H1 (cell line): ENCODE data around the gene WFIKKN1. TPM values are rescaled to one million over a fixed set of nuclear protein-coding genes. Genes with fewer than 3 reads are reported as not detected.
A peak's percentile ranks its signal among the peaks of the same experiment; 100 is the strongest.

Experiments used
- CTCF ChIA-PET: fragments of 300-600 bp; sonication (Branson Sonifier 250); formaldehyde crosslinking; loops from one replicate; lab custom pipeline; 2021; ENCODE audit not compliant: partially characterized antibody; lab: Charles Lee
- POLR2A ChIA-PET: fragments of 300-600 bp; sonication (Branson Sonifier 250); formaldehyde crosslinking; loops from one replicate; lab custom pipeline; 2021; ENCODE audit warnings: inconsistent platforms; ENCODE audit not compliant: partially characterized antibody; lab: Charles Lee
- DNase-seq, 2 experiments: peaks; one replicate each; pipeline versions ENCODE4 v3.0.0 to v3.0.0-alpha.2; 2010 to 2022; ENCODE audit warnings: low spot score in 2 of 2, low read depth in 1 of 2, mixed read lengths in 1 of 2
- FAIRE-seq: peaks from 2 replicates; lab custom pipeline; 2011; peaks lifted over from hg19 to GRCh38; lab: Jason Lieb, UNC
- H2AFZ ChIP-seq: 2 replicates; pipeline ENCODE4 v1.8.1; 2012; ENCODE audit warnings: low read length, inconsistent platforms
- H2AK5ac ChIP-seq: 2 replicates; pipeline ENCODE4 v1.6.1; 2013; ENCODE audit warnings: low read depth, low read length
- H2BK120ac ChIP-seq: replicated peaks from 2 replicates; pipeline ENCODE3; 2013; ENCODE audit warnings: low read depth, low read length, inconsistent platforms
- H2BK12ac ChIP-seq: 2 replicates; pipeline ENCODE4 v1.6.1; 2013; ENCODE audit warnings: low read depth, low read length
- H2BK15ac ChIP-seq: 2 replicates; pipeline ENCODE4 v1.6.1; 2013; ENCODE audit warnings: low read length
- H2BK20ac ChIP-seq: 2 replicates; pipeline ENCODE4 v1.6.1; 2013; ENCODE audit warnings: low read length
- H2BK5ac ChIP-seq: 2 replicates; pipeline ENCODE4 v1.6.1; 2013; ENCODE audit warnings: low read depth, low read length
- H3K14ac ChIP-seq: 2 replicates; pipeline ENCODE4 v1.6.1; 2013; ENCODE audit warnings: inconsistent platforms; ENCODE audit not compliant: insufficient read length
- H3K18ac ChIP-seq: 2 replicates; pipeline ENCODE4 v1.6.1; 2013; ENCODE audit warnings: low read length; ENCODE audit errors: extremely low read depth
- H3K23ac ChIP-seq: 2 replicates; pipeline ENCODE4 v1.6.1; 2013; ENCODE audit warnings: inconsistent platforms; ENCODE audit not compliant: insufficient read length
- H3K23me2 ChIP-seq: 2 replicates; pipeline ENCODE4 v1.6.1; 2013; ENCODE audit warnings: low read depth, low read length
- H3K27ac ChIP-seq: 2 replicates; pipeline ENCODE4 v1.6.1; 2011; ENCODE audit warnings: low read depth, low read length, inconsistent platforms
- H3K27me3 ChIP-seq, 4 experiments: replicated peaks in 1 of 4; 1 replicate in 1 of 4; 2 replicates in 3 of 4; pipeline versions ENCODE4 v1.6.1 to v1.8.1; 2011 to 2013; ENCODE audit warnings: low read length in 3 of 4, mild to moderate bottlenecking in 3 of 4, inconsistent platforms in 2 of 4, mixed read lengths in 2 of 4, moderate library complexity in 1 of 4; ENCODE audit not compliant: control insufficient read depth in 3 of 4, insufficient read depth in 3 of 4; ENCODE audit errors: extremely low read depth in 1 of 4
- H3K36me3 ChIP-seq, 4 experiments: 2 replicates each; pipeline versions ENCODE4 v1.6.1 to v1.8.1; 2011 to 2013; ENCODE audit warnings: mild to moderate bottlenecking in 4 of 4, low read length in 3 of 4, moderate library complexity in 2 of 4, control low read depth in 1 of 4, inconsistent platforms in 1 of 4; ENCODE audit not compliant: insufficient read depth in 4 of 4, control insufficient read depth in 2 of 4
- H3K4ac ChIP-seq: replicated peaks from 2 replicates; pipeline ENCODE3; 2013; ENCODE audit warnings: low read length, low read depth, mixed read lengths, inconsistent platforms; ENCODE audit not compliant: insufficient read length
- H3K4me1 ChIP-seq, 4 experiments: replicated peaks in 1 of 4; 1 replicate in 1 of 4; 2 replicates in 3 of 4; pipeline versions ENCODE4 v1.6.1 to v1.8.1; 2011 to 2013; ENCODE audit warnings: low read length in 3 of 4, inconsistent platforms in 2 of 4, mixed read lengths in 1 of 4; ENCODE audit not compliant: insufficient read depth in 4 of 4, control insufficient read depth in 3 of 4
- H3K4me2 ChIP-seq, 2 experiments: 2 replicates each; pipeline versions ENCODE4 v1.6.1 to v1.8.1; 2011 to 2013; ENCODE audit warnings: low read depth in 2 of 2, low read length in 2 of 2, control low read depth in 1 of 2, inconsistent platforms in 1 of 2, mild to moderate bottlenecking in 1 of 2; ENCODE audit not compliant: insufficient read depth in 1 of 2
- H3K4me3 ChIP-seq, 4 experiments: fragments of 200-600, 300-600 bp in 1 of 4; sonication (generic), shearing (Covaris generic), sonication (Bioruptor Twin) in 1 of 4; 2 replicates each; pipeline versions ENCODE4 v1.5.1 to v1.8.1; 2011 to 2016; ENCODE audit warnings: low read length in 4 of 4, low read depth in 3 of 4, control low read depth in 2 of 4, inconsistent platforms in 2 of 4, mild to moderate bottlenecking in 2 of 4, mixed read lengths in 1 of 4, moderate library complexity in 1 of 4; ENCODE audit not compliant: insufficient read depth in 2 of 4; ENCODE audit errors: extremely low read depth in 1 of 4
- H3K56ac ChIP-seq: replicated peaks from 2 replicates; pipeline ENCODE3; 2013; ENCODE audit warnings: low read depth, mild to moderate bottlenecking, mixed read lengths, low read length, inconsistent platforms; ENCODE audit not compliant: insufficient read length
- H3K79me1 ChIP-seq: 2 replicates; pipeline ENCODE4 v1.6.1; 2013; ENCODE audit warnings: low read depth, low read length, control low read depth
- H3K79me2 ChIP-seq, 2 experiments: 2 replicates each; pipeline versions ENCODE4 v1.6.1 to v1.8.1; 2012 to 2013; ENCODE audit warnings: low read length in 2 of 2, mild to moderate bottlenecking in 2 of 2, inconsistent platforms in 1 of 2; ENCODE audit not compliant: insufficient read depth in 2 of 2, control insufficient read depth in 1 of 2
- H3K9ac ChIP-seq, 4 experiments: replicated peaks in 1 of 4; 1 replicate in 1 of 4; 2 replicates in 3 of 4; pipeline versions ENCODE4 v1.6.1 to v1.8.1; 2011 to 2013; ENCODE audit warnings: low read depth in 3 of 4, low read length in 3 of 4, control low read depth in 2 of 4, mild to moderate bottlenecking in 2 of 4, moderate library complexity in 2 of 4, inconsistent platforms in 1 of 4; ENCODE audit errors: extremely low read depth in 1 of 4
- H3K9me3 ChIP-seq, 2 experiments: 2 replicates each; pipeline versions ENCODE4 v1.6.1 to v1.8.1; 2012 to 2013; ENCODE audit warnings: mild to moderate bottlenecking in 2 of 2, moderate library complexity in 2 of 2, control low read depth in 1 of 2, inconsistent platforms in 1 of 2, low read depth in 1 of 2, low read length in 1 of 2, mixed read lengths in 1 of 2; ENCODE audit not compliant: insufficient read depth in 2 of 2
- H4K20me1 ChIP-seq, 2 experiments: replicated peaks in 1 of 2; 2 replicates each; pipeline versions ENCODE3 to v1.8.1; 2011 to 2013; ENCODE audit warnings: inconsistent platforms in 2 of 2, low read length in 2 of 2, mild to moderate bottlenecking in 1 of 2; ENCODE audit not compliant: insufficient read depth in 2 of 2, control insufficient read depth in 1 of 2
- H4K5ac ChIP-seq: 2 replicates; pipeline ENCODE4 v1.6.1; 2013; ENCODE audit warnings: low read length, low read depth, mixed read lengths, inconsistent platforms; ENCODE audit not compliant: insufficient read length
- H4K8ac ChIP-seq: 2 replicates; pipeline ENCODE4 v1.8.0; 2013; ENCODE audit warnings: mild to moderate bottlenecking, moderate library complexity, low read length, inconsistent platforms; ENCODE audit not compliant: insufficient read depth; ENCODE audit errors: extremely low read depth
- H4K91ac ChIP-seq: replicated peaks from 2 replicates; pipeline ENCODE3; 2013; ENCODE audit warnings: low read length, mixed read lengths, inconsistent platforms; ENCODE audit not compliant: insufficient read length
- SAP30 ChIP-seq: fragments of 300-600 bp; sonication (generic); IDR thresholded peaks from 2 replicates; pipeline ENCODE4 v1.7.1; 2012; ENCODE audit warnings: low read length, moderate library complexity, mild to moderate bottlenecking, inconsistent platforms; ENCODE audit not compliant: insufficient read depth, insufficient replicate concordance
- SIN3A ChIP-seq, 2 experiments: IDR thresholded peaks in 1 of 2; conservative IDR thresholded peaks in 1 of 2; 2 replicates each; pipeline ENCODE4 v1.6.1; 2011 to 2012; ENCODE audit warnings: low read length in 2 of 2, improper control_type of control experiment in 1 of 2, low read depth in 1 of 2, mild to moderate bottlenecking in 1 of 2
- WGBS, 2 experiments: shearing (Covaris generic) in 1 of 2; methylation state at CpG; one replicate each; pipeline versions ENCODE4 v1.1.6 to v1.1.7; 2013 to 2015; ENCODE audit warnings: low lambda C conversion rate in 2 of 2, mixed read lengths in 2 of 2, inconsistent platforms in 1 of 2, low coverage in 1 of 2, missing lambda C conversion rate in 1 of 2; ENCODE audit not compliant: insufficient replicate concordance in 2 of 2, insufficient coverage in 1 of 2, insufficient read length in 1 of 2; ENCODE audit errors: extremely low coverage in 1 of 2, missing lambda C conversion rate in 1 of 2; 5-methylcytosine and 5-hydroxymethylcytosine counted together
- polyA plus RNA-seq, 7 experiments: library from polyadenylated mRNA; depleted of rRNA in 3 of 7; stranded (reverse) in 5 of 7; unstranded in 2 of 7; fragments of >200 nt in 5 of 7; fragments of 200-250 nt in 2 of 7; gene quantifications; 1 replicate in 5 of 7; 2 replicates in 1 of 7; 4 replicates in 1 of 7; pipeline versions ENCODE4 v1.2.1 to v1.2.3, GENCODE V29; 2011 to 2013; ENCODE audit warnings: missing spikeins in 2 of 7, mixed read lengths in 2 of 7
- total RNA-seq: library from RNA; stranded (reverse); fragmentation: NEBNext Ultra II Directional; extraction: Animal tissue kit (Norgen Biotek cat#: 25700); gene quantifications from 2 replicates; pipeline ENCODE4 v1.2.1, GENCODE V29; 2021

WFIKKN1 gene
- total and polyA plus RNA-seq, 2 of the 8 experiments (the other 6 are each of a cell fraction or from before 2014, with no cell fraction given): 11.4 to 15.8 TPM

DNA sequence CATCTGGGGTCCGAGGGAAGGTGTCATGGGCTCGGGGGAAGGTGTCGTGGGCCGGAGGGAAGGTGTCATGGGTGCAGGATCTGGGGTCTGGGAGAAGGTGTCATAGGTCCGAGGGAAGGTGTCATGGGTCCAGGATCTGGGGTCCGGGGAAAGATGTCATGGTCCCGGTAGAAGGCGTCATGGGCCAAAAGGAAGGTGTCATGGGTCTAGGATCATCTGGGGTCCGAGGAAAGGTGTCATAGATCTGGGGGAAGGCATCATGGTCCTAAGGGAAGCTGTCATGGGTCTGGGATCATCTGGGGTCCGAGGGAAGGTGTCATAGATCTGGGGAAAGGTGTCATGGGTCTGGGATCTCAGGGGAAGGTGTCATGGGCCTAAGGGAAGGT, 40.0 kb upstream of the WFIKKN1 start:
- ChIA-PET POLR2A (interaction anchor here (0.7 to 1.3 kb wide), 6 partner anchors 9 to 1872 kb away, joined by 3 to 5 read pairs (median 4); partner anchors contain the start of genes METTL26 and WFIKKN1), CTCF (interaction anchor here (0.8 to 1.9 kb wide), 4 partner anchors 13 to 28 kb away, joined by 3 to 6 read pairs (median 4); no protein-coding TSS in a partner anchor)
- H3K14ac ChIP-seq: no peak overlapping the region
- no peak overlapping the region for H3K27ac ChIP-seq
- no peak for TF ChIP-seq SIN3A (conservative IDR thresholded peaks at IDR 0.05 in 1 of 2, IDR thresholded peaks at IDR 0.05 in 1 of 2; ENCODE audit: low read depth in 1 of 2, low read length in 2 of 2)
- peak; percentile 35 for TF ChIP-seq SAP30
- H3K9ac ChIP-seq: no peak overlapping the region
- H3K4me2 ChIP-seq: peak overlapping the region; percentile 81 to 96
- H3K23me2 ChIP-seq: peaks cover 9% of the 10 kb centered on the region
- 82% methylated on average over 10 of the region's 10 CpGs; no CpG with 5 or more reads in 1 of the 2 experiments for WGBS, 2 experiments
- no peak overlapping the region for H4K91ac ChIP-seq
- peaks cover 0 to 38% (median 27%) of the 10 kb centered on the region in 4 experiments; a peak in 5 of 7 replicates for H3K27me3 ChIP-seq
- H2BK120ac ChIP-seq: no peak overlapping the region
- no peaks in the 10 kb centered on the region for H3K36me3 ChIP-seq
- peaks cover 0 to 20% of the 10 kb centered on the region in 2 experiments; a peak in 2 of 4 replicates for H3K79me2 ChIP-seq
- DNase-seq: no peak
- no peak overlapping the region for H2BK15ac ChIP-seq
- H3K4ac ChIP-seq: no peak overlapping the region
- peaks cover 20 to 45% of the 10 kb centered on the region in 2 experiments for H4K20me1 ChIP-seq
- H3K4me3 ChIP-seq: peak overlapping the region; percentile 74 to 81 (median 78)
- no peak overlapping the region for H3K56ac ChIP-seq
- no peaks in the 10 kb centered on the region for H3K9me3 ChIP-seq
- H2BK5ac ChIP-seq: no peak overlapping the region
- H4K5ac ChIP-seq: no peak overlapping the region
- H4K8ac ChIP-seq: no peak overlapping the region
- H2BK12ac ChIP-seq: no peak overlapping the region; the same call in 1 of the 2 replicates
- no peak overlapping the region for H2AFZ ChIP-seq
- peaks cover 8% of the 10 kb centered on the region; the same call in 1 of the 2 replicates for H3K79me1 ChIP-seq
- H3K4me1 ChIP-seq: peaks cover 0 to 14% (median 7%) of the 10 kb centered on the region in 4 experiments; a peak in 4 of 7 replicates
- H3K18ac ChIP-seq: no peak overlapping the region
- no peak overlapping the region for H2BK20ac ChIP-seq
- no peak for FAIRE-seq
- no peak overlapping the region for H3K23ac ChIP-seq
- H2AK5ac ChIP-seq: no peak overlapping the region
